VCaP (cell line): Measurements from ENCODE around the gene EML4.

Source experiments
- H3K27ac ChIP-seq: fragments of 450-650 bp; 2 replicates; pipeline ENCODE4 v1.5.1; 2017
- TF ChIP-seq, protein P1 (sequence below): fragments of 450-650 bp; conservative IDR thresholded peaks from 2 replicates; pipeline ENCODE4 v1.5.1; 2017; ENCODE audit warnings: mild to moderate bottlenecking, moderate library complexity

EML4 gene

DNA sequence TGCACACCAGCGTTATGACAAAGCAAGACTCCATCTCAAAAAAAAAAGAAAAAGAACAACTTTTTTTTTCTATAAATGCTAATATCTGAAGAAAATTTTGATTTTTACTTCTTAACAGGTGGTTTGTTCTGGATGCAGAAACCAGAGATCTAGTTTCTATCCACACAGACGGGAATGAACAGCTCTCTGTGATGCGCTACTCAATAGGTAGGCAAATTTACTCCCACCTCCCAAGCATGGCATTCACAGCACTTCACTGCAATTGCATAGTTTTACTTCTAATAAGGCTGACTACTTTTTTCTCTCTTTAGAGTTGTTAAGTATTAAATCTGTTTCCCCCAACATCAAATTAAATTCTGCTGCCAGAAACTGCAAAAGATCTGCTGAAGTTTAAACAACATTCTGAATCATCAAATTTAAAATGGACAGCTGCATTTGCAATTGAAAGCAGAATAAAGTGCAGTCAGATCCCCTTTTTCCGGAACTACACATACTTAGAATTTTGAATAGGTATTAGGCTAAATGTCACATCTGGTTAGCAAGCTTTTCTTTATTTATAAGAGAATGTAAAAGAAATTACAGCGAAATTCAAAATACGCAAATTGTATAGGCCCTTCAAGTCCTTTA is 146.8 kb downstream of the EML4 start:
- TF ChIP-seq, protein P1, sequence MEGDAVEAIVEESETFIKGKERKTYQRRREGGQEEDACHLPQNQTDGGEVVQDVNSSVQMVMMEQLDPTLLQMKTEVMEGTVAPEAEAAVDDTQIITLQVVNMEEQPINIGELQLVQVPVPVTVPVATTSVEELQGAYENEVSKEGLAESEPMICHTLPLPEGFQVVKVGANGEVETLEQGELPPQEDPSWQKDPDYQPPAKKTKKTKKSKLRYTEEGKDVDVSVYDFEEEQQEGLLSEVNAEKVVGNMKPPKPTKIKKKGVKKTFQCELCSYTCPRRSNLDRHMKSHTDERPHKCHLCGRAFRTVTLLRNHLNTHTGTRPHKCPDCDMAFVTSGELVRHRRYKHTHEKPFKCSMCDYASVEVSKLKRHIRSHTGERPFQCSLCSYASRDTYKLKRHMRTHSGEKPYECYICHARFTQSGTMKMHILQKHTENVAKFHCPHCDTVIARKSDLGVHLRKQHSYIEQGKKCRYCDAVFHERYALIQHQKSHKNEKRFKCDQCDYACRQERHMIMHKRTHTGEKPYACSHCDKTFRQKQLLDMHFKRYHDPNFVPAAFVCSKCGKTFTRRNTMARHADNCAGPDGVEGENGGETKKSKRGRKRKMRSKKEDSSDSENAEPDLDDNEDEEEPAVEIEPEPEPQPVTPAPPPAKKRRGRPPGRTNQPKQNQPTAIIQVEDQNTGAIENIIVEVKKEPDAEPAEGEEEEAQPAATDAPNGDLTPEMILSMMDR, result no peak
- no peak overlapping the region for H3K27ac ChIP-seq

DNA sequence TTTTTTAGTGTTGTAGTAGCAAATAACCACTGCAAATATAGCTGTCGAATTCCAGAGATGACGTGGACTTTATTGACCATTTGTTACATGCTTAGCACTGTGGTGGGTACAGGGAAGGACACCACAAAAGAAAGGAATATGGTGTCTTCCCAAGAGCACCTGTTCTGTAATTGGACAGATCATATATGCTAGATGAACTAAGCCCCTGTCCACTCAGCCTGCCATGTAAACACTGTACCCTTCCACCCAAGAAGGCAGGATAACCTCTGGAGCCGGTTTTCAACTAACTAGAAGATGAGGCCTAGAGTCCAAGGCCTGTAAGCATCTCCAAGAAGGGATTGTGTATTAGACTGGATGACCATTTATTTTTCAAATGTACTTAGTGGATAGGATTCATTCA is 147.8 kb downstream of the EML4 start:
- no peak overlapping the region for H3K27ac ChIP-seq
- TF ChIP-seq, protein P1, result no peak

DNA sequence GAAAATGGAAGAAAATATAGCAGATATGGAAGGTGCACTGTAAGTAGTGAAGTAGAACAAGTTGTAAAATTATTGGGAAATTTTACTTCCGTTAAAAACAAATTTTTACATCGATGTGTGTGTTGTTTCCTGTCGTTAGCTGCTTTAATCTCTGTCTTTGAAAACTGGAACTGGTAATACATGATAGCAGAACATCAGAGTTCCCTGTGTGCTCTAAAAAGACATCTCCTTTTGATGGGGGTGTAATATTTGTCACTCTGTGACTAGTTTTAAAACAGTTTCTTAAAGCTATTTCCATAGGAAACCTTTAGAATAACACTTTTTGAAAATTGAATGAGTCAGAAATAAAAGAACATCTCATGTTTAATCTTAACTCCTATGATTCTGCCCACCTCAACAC is 148.3 kb downstream of the EML4 start:
- TF ChIP-seq, protein P1, result no peak

DNA sequence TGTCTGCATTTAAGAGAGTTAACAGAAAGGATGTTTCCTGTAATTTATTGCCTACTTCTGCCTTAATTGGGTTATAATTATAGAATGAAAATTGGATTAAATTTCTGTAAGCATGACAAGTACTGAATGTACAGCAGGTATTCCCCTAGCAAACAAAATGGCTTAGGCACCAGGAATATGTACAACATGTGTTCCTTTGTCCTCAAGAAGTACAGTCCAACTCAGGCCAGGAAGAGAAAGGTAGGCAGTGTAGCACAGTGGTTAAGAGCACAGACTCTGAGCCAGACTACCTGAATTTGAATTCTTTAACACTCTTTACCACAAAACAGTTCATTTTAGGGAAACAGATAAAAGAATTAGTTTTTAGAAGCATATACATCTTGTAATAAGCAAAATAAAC is 148.8 kb downstream of the EML4 start:
- no peak overlapping the region for H3K27ac ChIP-seq
- TF ChIP-seq, protein P1, result no peak

More for the DNA sequence above, 148.3 kb downstream of the EML4 start:
- H3K27ac ChIP-seq, result no peak overlapping the region

DNA sequence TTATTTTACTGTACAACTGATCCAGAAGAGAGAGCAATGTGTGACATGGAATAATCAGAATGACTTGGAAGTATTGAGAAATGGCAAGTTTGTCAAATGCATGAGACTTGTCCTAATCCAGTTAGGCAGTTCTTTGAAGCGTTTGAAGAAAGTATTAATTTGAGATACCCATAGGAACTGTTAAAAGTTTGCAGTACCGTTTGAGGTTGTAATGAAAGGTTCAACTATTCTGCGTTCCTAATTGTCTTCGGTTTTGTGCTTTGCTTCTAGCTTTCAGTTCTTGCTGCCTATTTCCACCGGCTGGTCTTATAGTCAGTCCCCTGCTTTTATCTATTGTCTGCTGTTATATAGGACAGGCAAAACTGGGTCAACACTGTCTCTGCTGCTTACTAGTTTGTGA is 150.1 kb downstream of the EML4 start:
- TF ChIP-seq, protein P1, result no peak
- no peak overlapping the region for H3K27ac ChIP-seq

DNA sequence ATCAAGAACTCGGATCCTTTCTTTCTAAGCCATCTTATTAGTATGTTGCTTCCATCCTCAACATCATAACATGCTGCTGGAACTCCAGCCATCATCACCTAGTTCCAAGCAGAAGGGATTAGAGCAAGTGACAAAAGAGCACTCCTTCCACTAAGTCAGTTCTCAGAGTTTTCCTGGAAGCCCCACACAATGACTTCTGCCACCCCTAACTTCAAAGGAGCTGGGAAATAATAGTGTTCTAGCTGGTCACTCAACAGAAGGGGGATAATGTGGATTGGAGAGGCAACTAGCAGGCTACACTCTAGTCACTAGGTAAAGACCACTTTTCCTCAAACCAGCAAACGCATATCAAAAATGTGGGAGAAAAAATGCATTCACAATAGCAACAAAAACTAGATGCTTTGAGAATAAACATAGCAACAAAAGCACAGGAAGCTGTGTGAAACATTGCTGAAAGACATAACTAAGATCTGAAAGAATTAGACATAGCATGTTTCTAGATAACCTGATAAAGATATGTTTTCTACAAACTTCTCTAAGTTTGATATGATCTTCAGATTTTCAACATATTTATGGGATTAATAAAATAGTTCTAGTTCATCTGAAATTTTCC is 152.4 kb downstream of the EML4 start:
- TF ChIP-seq, protein P1, result no peak
- H3K27ac ChIP-seq, result no peak overlapping the region

DNA sequence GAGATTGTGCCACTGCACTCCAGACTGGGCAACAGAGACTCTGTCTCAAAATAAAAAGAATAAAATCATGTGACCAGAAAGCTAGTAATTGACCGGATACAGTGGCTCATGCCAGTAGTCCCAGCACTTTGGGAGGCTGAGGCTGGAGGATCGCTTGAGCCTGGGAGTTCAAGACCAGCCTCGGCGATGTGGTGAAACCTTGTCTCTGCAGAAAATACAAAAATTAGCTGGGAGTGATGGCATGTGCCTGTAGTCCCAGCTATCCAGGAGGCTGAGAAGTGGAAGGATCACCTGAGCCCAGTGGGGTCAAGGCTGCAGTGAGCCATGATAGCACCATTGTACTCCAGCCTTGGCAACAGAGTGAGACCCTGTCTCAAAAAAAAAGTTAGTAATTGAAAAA is 155.1 kb downstream of the EML4 start:
- TF ChIP-seq, protein P1, result no peak

More for the DNA sequence above, 155.1 kb downstream of the EML4 start:
- H3K27ac ChIP-seq, result peak overlapping the region; percentile 2; the same call in 1 of the 2 replicates
